Measurements from ENCODE around the gene ERC2.

Gene ERC2

DNA sequence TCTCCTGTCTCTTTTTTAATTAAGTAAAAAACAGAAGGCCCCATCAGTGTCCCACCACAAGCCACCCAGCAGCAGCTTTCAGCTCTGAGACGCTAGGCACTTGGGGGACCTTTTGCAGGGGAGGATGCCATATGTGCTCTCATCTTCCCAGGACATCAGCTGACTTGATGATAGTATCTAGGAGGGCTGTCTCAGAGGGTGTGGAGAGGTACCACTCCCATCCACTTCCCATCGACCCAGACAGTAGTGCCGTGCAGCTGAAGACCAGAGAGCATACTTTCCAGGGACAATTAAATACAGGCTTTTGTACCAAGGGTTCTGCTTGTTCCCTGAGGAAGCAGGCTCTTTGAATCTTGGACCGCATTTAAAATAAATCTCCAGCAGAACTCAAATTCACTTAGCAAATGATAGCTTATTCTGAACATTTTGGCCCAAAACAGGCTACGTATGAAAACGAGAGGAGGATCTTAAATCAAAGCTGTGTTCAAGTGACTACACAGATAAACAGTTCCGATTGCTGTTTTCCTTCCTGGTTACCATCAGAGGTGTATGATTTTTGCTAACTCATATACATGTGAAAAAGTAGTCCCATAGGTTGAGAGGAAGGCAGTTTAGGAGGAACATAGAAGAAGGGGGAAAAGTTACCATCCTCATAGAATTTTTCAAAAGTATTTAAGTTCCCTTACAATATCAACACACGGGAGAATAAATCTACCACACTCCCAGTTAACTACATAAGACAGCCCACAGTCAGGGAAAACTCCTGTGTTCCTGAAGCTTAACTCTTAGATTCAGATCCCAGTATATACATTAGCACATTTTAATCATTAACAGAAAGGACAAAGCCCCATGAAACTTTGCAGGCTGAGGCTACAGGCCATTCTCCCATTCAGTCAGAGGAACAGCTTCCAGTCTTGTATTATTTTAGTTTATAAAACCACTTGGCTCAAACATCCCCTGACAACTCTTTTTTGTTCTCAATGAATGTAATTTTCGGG lies 990.7 kb downstream of the ERC2 start:
- no peak for DNase-seq (ENCODE audit: low read depth in 2 of 2)

DNA sequence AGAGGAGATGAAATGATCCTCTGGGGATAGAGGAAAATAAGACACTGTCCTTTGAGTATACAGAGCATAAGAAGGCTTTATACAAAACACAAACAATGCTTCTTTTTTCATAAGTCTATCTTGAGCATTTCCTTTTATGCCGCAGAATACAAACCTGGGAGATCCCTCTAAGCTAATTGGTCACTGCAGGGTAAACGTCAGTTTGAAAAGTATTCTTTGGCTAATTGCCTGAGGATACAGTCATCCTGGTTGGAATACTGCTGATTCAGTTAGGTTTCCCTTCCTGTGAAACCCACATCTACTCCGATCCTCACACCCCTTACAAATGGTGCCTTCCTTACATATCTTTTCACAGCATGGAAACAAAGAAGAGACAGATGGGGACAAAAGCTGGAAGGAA lies 991.8 kb downstream of the ERC2 start:
- DNase-seq (ENCODE audit: low read depth in 2 of 2): no peak

DNA sequence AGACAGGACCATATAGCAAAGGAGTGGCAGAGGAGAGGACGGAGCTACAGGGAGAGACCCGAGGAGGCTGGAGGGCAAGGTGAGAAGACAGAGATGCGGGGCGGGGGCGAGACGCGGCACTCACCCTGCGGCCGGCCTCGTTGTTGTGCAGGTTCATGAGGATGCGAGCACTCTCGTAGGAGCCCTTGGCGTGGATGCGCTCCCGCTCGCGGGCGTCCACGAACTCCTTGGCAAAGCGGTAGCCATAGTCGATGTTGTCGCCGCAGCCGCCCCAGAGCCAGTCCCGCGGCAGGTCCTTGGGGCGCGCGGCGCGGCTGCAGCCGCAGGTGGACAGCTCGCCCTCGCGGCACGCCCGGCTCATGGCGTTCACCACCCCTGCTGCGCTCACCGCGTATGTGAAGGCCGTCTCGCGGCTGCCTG lies 994.0 kb downstream of the ERC2 start:
- no peak for DNase-seq (ENCODE audit: low read depth in 2 of 2)

DNA sequence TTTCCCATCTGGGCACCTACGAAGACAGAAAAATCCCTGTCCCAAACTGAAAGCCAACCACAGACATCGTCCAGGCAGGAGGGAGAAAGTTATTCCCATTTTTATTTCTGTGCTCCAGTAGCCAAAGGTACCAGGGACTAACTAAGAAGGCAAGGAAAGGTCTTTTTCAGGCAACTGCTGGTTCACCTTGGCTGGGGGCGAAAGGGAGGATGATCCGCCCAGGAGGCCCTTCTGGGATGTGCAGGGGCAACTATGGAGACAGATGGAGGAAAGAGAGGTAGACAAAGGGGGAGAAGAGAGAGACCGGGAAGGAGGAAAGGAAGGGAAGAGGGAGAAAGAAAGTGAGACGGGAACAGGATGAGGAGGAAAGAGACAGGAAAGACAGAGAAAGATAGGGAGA lies 994.5 kb downstream of the ERC2 start:
- DNase-seq (ENCODE audit: low read depth in 2 of 2): no peak

DNA sequence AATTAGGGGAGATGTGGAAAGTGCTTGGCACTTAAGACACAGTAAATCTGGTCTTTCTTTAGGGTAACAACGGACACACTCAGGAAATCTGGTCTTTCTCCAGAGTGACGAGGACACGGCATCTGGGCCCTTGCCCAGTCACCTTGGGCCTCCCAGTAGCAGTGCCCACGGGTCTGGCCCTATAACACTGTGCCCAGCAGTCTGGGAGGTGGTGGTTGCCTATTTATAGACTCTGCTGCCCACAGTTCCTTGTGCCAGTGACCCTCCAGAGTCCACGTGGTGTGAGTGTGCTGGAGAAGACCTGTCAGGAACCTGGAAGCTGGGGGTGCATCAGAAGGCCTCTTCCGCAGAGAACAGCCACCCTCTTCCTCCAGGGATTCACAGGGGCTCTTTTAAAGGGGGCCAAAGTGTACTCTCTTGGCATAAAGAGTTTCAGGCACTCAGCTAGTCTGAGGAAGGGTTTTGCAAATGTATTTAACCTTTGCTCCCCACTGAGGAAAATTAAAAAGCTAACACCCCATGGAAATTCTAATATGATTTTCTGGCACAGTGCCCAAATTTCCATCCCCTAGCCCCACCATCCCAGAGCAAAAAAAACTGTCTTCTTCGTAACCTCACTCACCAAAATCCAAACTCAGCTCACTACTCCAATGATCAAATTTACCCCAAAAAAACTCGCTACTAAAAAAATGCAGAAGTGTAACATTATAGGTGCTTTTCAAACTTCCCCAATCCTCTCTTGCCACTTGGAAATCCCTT lies 996.6 kb downstream of the ERC2 start:
- no peak for DNase-seq (ENCODE audit: low read depth in 2 of 2)

DNA sequence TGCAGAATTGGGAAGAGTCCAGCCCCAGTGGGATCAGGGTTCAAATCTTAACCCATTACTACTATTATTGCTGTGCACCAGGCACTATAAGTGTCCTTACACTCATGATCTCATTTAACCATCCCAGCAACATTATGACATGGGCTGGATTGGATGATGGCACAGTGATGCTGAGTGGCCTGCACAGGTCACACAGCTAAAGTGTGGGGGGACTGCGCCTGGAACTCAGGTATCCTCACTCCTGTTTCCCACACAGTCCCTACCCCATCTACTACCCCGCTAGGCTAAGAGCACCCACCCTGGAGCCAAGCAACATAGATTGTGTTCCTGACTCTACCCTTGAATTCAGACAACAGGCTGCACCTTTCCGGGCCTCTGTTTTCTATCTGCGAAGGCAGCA lies 997.2 kb downstream of the ERC2 start:
- no peak for DNase-seq (ENCODE audit: low read depth in 2 of 2)

DNA sequence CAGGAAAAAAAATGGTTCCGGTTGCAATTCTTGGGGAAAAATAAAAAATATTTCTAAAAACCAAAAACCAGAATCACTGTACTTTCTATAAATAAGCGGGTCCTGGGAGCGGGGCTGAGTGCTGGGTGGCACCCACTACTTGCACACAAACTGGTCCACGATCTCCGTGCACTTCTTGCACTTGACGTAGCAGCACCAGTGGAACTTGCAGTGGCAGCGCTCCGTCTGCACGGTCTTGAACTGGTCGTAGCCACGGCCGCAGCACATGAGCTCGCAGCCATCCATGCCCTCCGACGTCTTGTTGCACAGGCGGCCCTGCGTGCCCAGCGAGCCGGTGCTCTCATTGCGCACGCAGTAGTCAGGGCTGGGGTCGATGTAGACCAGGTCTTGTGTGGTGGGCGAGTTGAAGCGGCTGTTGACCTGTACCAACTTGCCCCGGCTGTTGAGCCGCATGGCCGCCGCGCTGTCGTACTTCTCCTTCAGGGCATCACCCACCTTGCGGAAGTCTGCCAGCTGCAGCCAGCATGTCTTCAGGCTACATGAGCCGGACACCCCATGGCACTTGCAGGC lies 998.2 kb downstream of the ERC2 start:
- no peak for DNase-seq (ENCODE audit: low read depth in 2 of 2)

DNA sequence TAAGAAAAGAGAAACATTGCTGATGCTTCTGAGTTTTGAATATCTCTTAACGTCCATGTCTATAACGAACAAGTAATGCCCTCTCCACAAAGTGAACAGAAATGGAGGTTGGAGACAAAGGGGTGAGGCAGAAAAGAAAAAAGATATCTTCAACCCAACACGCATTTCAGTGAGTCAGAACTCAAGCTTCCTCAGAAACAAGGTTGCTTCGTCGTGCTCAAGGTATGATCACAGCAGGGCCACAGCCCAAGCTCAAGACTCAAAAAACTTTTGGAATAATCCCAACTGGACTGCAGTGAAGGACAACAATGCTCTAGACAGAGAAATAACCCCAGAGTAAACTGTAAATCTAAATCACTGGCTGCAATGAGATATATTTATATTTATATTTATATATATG lies 1000.0 kb downstream of the ERC2 start:
- DNase-seq (ENCODE audit: low read depth in 2 of 2): no peak

DNA sequence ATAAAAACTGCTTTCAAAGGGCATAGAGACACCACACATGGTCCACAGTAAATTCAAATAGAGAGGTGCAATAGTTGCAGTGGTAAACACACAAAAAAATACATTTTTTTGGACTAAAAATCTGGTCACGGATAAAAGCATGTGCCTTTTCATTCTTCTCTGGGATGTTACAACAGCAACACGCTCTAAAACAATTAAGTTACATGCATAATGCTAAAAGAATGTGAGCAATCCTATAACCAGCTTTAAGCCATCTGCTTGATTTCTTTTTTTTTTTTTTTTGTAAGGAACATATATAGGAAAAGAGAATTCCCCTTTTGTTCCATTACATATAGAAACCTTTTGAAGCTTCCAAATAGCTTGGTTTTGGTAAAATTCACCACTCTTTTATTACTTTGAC lies 1001.2 kb downstream of the ERC2 start:
- DNase-seq (ENCODE audit: low read depth in 2 of 2): no peak

DNA sequence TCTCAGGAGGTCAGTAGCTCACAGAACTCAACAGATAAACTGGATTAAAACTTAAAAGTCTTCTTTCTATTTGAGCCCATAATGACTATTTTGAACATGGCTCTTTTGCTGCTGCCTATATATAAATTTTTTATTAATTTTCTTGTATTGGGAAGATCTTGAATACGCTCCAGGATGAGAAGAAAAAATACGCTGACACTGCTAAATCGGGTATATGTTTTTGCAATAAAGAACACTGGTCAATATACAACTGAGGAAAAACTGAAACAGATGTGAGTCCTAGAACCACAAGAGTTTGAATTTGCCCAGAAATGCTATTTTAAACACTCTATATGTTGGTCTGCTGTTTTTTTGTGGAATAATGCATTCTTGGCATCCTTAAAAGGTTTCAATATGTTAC lies 1001.7 kb downstream of the ERC2 start:
- no peak for DNase-seq (ENCODE audit: low read depth in 2 of 2)

DNA sequence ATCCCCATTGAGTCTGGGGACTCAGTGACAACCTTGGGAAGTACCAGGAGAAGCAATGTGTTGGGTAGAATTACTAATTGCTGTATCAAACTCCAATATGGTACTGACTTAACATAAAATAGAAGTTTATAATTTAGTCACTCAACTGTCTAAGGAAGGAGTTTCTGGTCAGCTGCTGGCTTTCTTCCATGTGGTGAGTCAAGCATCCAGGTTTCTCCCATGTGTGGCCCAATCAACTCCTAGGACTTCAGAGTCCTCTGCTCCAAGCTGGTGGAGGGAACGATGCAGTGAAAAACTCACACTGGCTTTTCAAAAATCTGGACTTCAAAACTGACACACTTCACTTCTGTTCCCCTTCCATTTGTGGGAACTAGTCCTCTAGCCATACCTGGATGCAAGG lies 1006.4 kb downstream of the ERC2 start:
- DNase-seq (ENCODE audit: low read depth in 2 of 2): no peak

DNA sequence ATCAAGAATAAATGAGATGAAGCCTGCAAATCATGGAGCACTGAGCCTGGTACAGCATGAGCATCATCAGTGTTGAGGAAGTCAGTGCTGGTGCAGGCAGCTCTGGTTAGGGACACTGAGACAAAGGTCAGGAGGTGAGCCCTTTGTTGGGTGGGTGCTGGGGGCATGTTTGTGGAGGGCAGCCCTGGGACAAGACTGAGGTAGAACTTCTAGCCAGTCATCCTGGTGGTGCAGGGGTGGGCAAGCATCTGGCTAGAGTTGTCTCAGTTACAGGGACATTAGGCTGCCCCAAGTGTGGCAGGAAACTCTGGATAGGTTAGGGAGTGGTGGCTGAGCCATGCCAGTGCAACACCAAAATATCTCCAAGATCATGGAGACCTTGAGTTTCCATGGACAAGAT lies 1008.4 kb downstream of the ERC2 start:
- no peak for DNase-seq (ENCODE audit: low read depth in 2 of 2)

All from stimulated activated CD8-positive, alpha-beta memory T cell treated with anti-CD3 and anti-CD28 coated beads, Interleukin-2, amount 100 ng/mL, for 1 hour (primary cell).